OCI-LY7 (cell line): ENCODE results near the gene DISP2. TPM values are rescaled to one million over a fixed set of nuclear protein-coding genes. Genes with fewer than 3 reads are reported as not detected.

Experiments used
- BruUV-seq: library from RNA; stranded (reverse); fragments of 400-500 nt; replicated peaks from 2 replicates; lab custom pipeline; 2021; lab: Mats Ljungman, UMichigan
- CTCF ChIA-PET: fragments of 300-600 bp; sonication (Branson Sonifier 250); formaldehyde crosslinking; loops from one replicate; lab custom pipeline; 2022; ENCODE audit warnings: antibody characterized with exemption; ENCODE audit not compliant: unreplicated experiment; lab: Charles Lee
- POLR2A ChIA-PET: fragments of 300-600 bp; sonication (Branson Sonifier 250); formaldehyde crosslinking; loops from one replicate; lab custom pipeline; 2022; ENCODE audit warnings: antibody characterized with exemption; lab: Charles Lee
- DNase-seq: peaks from one replicate; pipeline ENCODE4 v3.0.0-alpha.2; 2015; ENCODE audit warnings: low spot score
- H2AFZ ChIP-seq: fragments of 200-600 bp; sonication (generic), shearing (Covaris generic); 2 replicates; pipeline ENCODE4 v1.6.1; 2014; ENCODE audit warnings: mild to moderate bottlenecking, antibody characterized with exemption, low read length, moderate library complexity
- H3K27ac ChIP-seq: fragments of 200-600 bp; sonication (generic); 2 replicates; pipeline ENCODE4 v1.5.1; 2014; ENCODE audit warnings: mixed run types, low read depth, mild to moderate bottlenecking, moderate library complexity, low read length, inconsistent platforms; ENCODE audit not compliant: poor library complexity, severe bottlenecking
- H3K36me3 ChIP-seq: fragments of 200-600 bp; sonication (generic); 2 replicates; pipeline ENCODE4 v1.6.1; 2014; ENCODE audit warnings: mild to moderate bottlenecking, antibody characterized with exemption, low read length, moderate library complexity, mixed read lengths; ENCODE audit not compliant: insufficient read depth
- H3K4me1 ChIP-seq: fragments of 200-600 bp; sonication (generic); 2 replicates; pipeline ENCODE4 v1.5.1; 2014; ENCODE audit warnings: mild to moderate bottlenecking, low read length; ENCODE audit not compliant: insufficient read depth, poor library complexity, severe bottlenecking
- H3K4me2 ChIP-seq: fragments of 200-600 bp; sonication (generic); 2 replicates; pipeline ENCODE4 v1.6.1; 2014; ENCODE audit warnings: mild to moderate bottlenecking, low read length
- H3K4me3 ChIP-seq: fragments of 200-600 bp; sonication (generic); 2 replicates; pipeline ENCODE4 v1.5.1; 2014; ENCODE audit warnings: mild to moderate bottlenecking, low read depth, low read length; ENCODE audit not compliant: poor library complexity, severe bottlenecking
- H3K79me2 ChIP-seq: fragments of 200-600 bp; sonication (generic); 2 replicates; pipeline ENCODE4 v1.6.1; 2016; ENCODE audit warnings: low read depth, mild to moderate bottlenecking, low read length, moderate library complexity, mixed read lengths; ENCODE audit not compliant: insufficient read depth
- H3K9me2 ChIP-seq: fragments of 200-600 bp; sonication (generic); 2 replicates; pipeline ENCODE4 v1.6.1; 2016; ENCODE audit warnings: mild to moderate bottlenecking, low read length, mixed read lengths; ENCODE audit not compliant: insufficient read depth
- H3K9me3 ChIP-seq: fragments of 200-600 bp; sonication (generic); 2 replicates; pipeline ENCODE4 v1.6.1; 2014; ENCODE audit warnings: mild to moderate bottlenecking, mixed run types, low read length, mixed read lengths
- H4K20me1 ChIP-seq: fragments of 200-600 bp; sonication (generic); 2 replicates; pipeline ENCODE4 v1.6.1; 2014; ENCODE audit warnings: mild to moderate bottlenecking, antibody characterized with exemption, low read length, moderate library complexity, mixed read lengths; ENCODE audit not compliant: insufficient read depth
- CTCF ChIP-seq: fragments of 200-600 bp; sonication (generic); conservative IDR thresholded peaks from 2 replicates; pipeline ENCODE4 v1.5.1; 2014; ENCODE audit warnings: mild to moderate bottlenecking, antibody characterized with exemption, low read length, moderate library complexity, mixed read lengths
- EZH2phosphoT487 ChIP-seq: fragments of 200-600 bp; sonication (generic); IDR thresholded peaks from 2 replicates; pipeline ENCODE4 v1.6.1; 2018; ENCODE audit warnings: low read depth, borderline replicate concordance, mild to moderate bottlenecking, mixed run types, antibody characterized with exemption, low read length, moderate library complexity, mixed read lengths
- intact Hi-C: fragments of 100-400 bp; cut with micrococcal nuclease; formaldehyde crosslinking; loops from one replicate; pipeline ENCODE4 v1.10.0; 2022; ENCODE audit not compliant: unreplicated experiment
- total RNA-seq, 2 experiments: library from RNA; depleted of rRNA in 1 of 2; stranded (reverse); fragments of >200 nt in 1 of 2; shearing (Covaris generic) in 1 of 2; gene quantifications; 2 replicates each; pipeline ENCODE4 v1.2.3, GENCODE V29; 2014 to 2022

Gene DISP2
- total RNA-seq, 2 experiments from 2014 or later, result 0.03 to 0.25 TPM

- POLR2A ChIA-PET, result no interaction called here
- Histone ChIP-seq H2AFZ (no peak overlapping the region), H3K4me2 (no peak overlapping the region), H4K20me1 (no peaks in the 10 kb centered on the region), H3K36me3 (no peaks in the 10 kb centered on the region), H3K9me3 (no peaks in the 10 kb centered on the region), H3K4me1 (peaks cover 4% of the 10 kb centered on the region), H3K27ac (no peak overlapping the region), H3K79me2 (no peaks in the 10 kb centered on the region), H3K4me3 (no peak overlapping the region), H3K9me2 (no peaks in the 10 kb centered on the region)
- no TSS peak for BruUV-seq
- no peak for DNase-seq
- TF ChIP-seq CTCF (no peak), EZH2phosphoT487 (no peak)
- intact Hi-C loops, result no loop called here
- CTCF ChIA-PET, result no interaction called here
These were observed 10.2 kb upstream of the DISP2 start for GRCh38 chr15:40347559-40348473.

GRCh38 chr15:40348474-40348870 is 9.5 kb upstream of the DISP2 start:
- Histone ChIP-seq H3K36me3 (no peaks in the 10 kb centered on the region), H3K79me2 (no peaks in the 10 kb centered on the region), H3K4me2 (no peak overlapping the region), H3K27ac (no peak overlapping the region), H3K4me1 (peaks cover 4% of the 10 kb centered on the region), H3K9me3 (no peaks in the 10 kb centered on the region), H2AFZ (no peak overlapping the region), H3K4me3 (no peak overlapping the region), H3K9me2 (no peaks in the 10 kb centered on the region), H4K20me1 (no peaks in the 10 kb centered on the region)
- intact Hi-C loops, result no loop called here
- TF ChIP-seq CTCF, result no peak
- TF ChIP-seq EZH2phosphoT487, result no peak
- DNase-seq, result no peak
- BruUV-seq, result no TSS peak
- CTCF ChIA-PET, result no interaction called here
- POLR2A ChIA-PET, result no interaction called here

DNA sequence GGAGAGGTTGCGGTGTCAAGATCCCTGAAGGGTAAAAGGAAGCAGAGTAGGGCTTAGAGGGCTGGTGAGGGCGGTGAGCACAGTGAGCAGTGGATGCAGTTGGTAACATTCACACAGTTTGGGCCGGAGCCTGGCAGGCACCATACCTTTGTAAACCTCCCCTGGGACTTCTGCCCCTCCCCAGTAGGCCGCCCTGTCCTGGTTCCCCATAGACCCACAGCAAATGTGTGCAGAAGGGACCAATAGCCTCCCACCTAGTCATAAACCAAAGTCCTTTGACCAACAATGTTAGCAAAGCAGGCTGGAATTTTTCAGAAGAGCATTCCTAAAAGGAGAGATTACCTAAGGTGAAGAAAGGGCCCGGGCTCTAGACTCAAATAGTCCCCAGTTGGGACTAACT is 8.9 kb upstream of the DISP2 start:
- BruUV-seq, result no TSS peak
- Histone ChIP-seq H3K4me3 (no peak overlapping the region), H2AFZ (no peak overlapping the region), H3K9me2 (no peaks in the 10 kb centered on the region), H3K4me1 (peaks cover 3% of the 10 kb centered on the region), H3K27ac (no peak overlapping the region), H3K79me2 (no peaks in the 10 kb centered on the region), H3K9me3 (no peaks in the 10 kb centered on the region), H4K20me1 (no peaks in the 10 kb centered on the region), H3K36me3 (no peaks in the 10 kb centered on the region), H3K4me2 (no peak overlapping the region)
- no peak for DNase-seq
- POLR2A ChIA-PET, result no interaction called here
- TF ChIP-seq CTCF (no peak), EZH2phosphoT487 (no peak)
- intact Hi-C loops, result no loop called here
- CTCF ChIA-PET, result no interaction called here
